ENCODE measurements around the gene MAS1. TPM values are rescaled to one million over a fixed set of nuclear protein-coding genes. Genes with fewer than 3 reads are reported as not detected.

Gene MAS1
- total RNA-seq, 1 donor from 2014 or later: not detected

DNA sequence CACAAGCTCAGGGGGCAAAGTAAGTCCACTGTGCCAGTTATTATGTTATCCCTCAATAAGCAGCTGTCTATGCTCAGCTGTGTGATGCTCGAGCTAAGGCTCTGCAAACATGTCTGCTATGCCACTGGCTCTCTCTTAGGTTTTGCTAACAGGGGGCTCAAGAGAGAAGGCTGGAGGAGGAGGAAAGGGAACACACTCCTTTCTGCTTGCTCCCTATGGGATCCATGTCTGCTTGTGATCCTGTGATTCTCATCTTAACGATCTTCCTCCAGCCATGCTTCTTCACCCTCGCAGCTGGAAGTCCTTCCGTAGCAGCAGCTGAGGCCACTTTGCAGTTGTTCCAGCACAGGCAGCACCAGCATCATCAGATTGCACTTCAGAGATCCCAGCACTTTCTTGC is 41.1 kb downstream of the MAS1 start:
- Mint-ChIP-seq H3K27ac (no peak overlapping the region), H3K4me1 (peaks cover 28% of the 10 kb centered on the region), H3K4me3 (no peak overlapping the region), H3K36me3 (ENCODE audit: low read depth) (no peaks in the 10 kb centered on the region), H3K27me3 (peaks cover 15% of the 10 kb centered on the region), H3K9me3 (peaks cover 6% of the 10 kb centered on the region)
- DNase-seq: no peak
- POLR2A ChIA-PET: no interaction called here
- TF ChIP-seq, protein P1, sequence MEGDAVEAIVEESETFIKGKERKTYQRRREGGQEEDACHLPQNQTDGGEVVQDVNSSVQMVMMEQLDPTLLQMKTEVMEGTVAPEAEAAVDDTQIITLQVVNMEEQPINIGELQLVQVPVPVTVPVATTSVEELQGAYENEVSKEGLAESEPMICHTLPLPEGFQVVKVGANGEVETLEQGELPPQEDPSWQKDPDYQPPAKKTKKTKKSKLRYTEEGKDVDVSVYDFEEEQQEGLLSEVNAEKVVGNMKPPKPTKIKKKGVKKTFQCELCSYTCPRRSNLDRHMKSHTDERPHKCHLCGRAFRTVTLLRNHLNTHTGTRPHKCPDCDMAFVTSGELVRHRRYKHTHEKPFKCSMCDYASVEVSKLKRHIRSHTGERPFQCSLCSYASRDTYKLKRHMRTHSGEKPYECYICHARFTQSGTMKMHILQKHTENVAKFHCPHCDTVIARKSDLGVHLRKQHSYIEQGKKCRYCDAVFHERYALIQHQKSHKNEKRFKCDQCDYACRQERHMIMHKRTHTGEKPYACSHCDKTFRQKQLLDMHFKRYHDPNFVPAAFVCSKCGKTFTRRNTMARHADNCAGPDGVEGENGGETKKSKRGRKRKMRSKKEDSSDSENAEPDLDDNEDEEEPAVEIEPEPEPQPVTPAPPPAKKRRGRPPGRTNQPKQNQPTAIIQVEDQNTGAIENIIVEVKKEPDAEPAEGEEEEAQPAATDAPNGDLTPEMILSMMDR (IDR thresholded peaks at IDR 0.05): no peak
- intact Hi-C loops (cut with micrococcal nuclease): loop anchor here (5.0 kb wide), 1 partner anchor 205 kb away; the partner anchor contains the start of gene WTAP
- CTCF ChIA-PET: no interaction called here
- no peak for ATAC-seq (ENCODE audit: low read depth)

DNA sequence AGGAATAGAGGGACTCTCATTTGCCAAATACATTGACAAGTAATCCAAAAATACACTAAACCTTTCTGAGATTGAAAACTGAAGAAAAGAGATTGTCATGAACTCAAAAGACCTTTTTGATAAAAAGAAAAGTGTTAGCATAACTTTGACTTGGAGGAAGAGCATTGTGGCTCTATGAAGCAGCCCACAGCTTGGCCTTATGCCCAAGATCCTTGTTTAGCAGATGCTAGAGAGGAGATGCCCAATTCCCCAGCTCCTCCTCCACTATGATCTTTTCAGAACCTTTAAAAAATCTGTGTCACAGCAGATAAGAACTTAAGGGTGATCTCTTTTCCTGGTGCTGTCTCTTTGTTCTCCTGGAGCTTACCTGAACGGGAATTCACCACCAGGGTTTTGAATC is 42.3 kb downstream of the MAS1 start:
- H3K9me3 Mint-ChIP-seq: peaks cover 6% of the 10 kb centered on the region
- CTCF ChIA-PET: no interaction called here

DNA sequence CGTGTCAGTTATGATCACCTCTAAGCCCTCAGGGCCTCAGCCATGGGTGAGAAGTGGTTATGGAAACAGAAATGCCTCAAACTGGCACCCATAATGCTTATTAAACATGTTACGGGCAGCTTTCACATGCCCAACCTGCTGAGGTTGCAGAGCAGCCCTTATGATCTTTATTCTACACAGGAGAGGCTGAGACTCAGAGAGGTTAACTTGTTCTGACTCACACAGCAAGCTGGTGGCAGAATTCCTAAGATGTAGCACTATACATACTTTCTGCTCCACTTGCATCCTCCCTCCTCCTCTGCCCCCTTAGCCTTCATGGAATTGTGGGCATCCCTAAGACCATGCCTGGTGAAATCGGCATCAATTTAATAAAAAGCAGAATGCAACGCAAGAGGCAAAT is 43.4 kb downstream of the MAS1 start:
- intact Hi-C loops (cut with micrococcal nuclease): loop anchor here (5.0 kb wide), 1 partner anchor 207 kb away; the partner anchor contains the start of gene WTAP
- DNase-seq: no peak
- H3K9me3 Mint-ChIP-seq: peaks cover 6% of the 10 kb centered on the region
- no peak for ATAC-seq (ENCODE audit: low read depth)
- CTCF ChIA-PET: no interaction called here
- POLR2A ChIA-PET: no interaction called here
- no peak overlapping the region for H3K4me3 Mint-ChIP-seq
- H3K27ac Mint-ChIP-seq: no peak overlapping the region
- TF ChIP-seq, protein P1 (IDR thresholded peaks at IDR 0.05): no peak
- H3K4me1 Mint-ChIP-seq: peaks cover 27% of the 10 kb centered on the region
- no peaks in the 10 kb centered on the region for H3K36me3 Mint-ChIP-seq (ENCODE audit: low read depth)
- H3K27me3 Mint-ChIP-seq: peaks cover 20% of the 10 kb centered on the region

More for the DNA sequence above, 42.3 kb downstream of the MAS1 start:
- no peak for DNase-seq
- Mint-ChIP-seq H3K27me3 (peaks cover 18% of the 10 kb centered on the region), H3K4me3 (no peak overlapping the region), H3K36me3 (ENCODE audit: low read depth) (no peaks in the 10 kb centered on the region), H3K27ac (no peak overlapping the region), H3K4me1 (peaks cover 28% of the 10 kb centered on the region)
- intact Hi-C loops (cut with micrococcal nuclease): loop anchor here (5.0 kb wide), 1 partner anchor 206 kb away; the partner anchor contains the start of gene WTAP
- no peak for ATAC-seq (ENCODE audit: low read depth)
- TF ChIP-seq, protein P1 (IDR thresholded peaks at IDR 0.05): no peak
- POLR2A ChIA-PET: no interaction called here

DNA sequence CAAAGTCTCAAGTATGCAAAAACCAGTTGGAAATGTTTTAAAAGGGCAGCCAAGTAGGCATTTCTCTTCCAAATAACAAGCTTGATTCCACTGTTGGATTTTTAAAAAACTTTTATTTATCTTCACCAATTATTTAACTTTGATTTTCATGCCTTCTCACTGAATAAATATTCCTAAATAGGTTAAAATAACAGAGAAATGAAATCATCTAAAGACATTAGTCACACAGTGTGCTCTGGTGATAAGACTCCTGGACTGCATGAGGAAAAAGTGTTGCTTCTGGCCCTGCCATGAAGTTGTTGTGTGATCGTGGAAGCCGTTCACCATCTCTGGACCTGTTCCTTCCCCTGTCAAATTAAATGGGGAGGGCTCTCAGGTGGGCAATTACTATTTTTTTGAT is 44.3 kb downstream of the MAS1 start:
- TF ChIP-seq, protein P1 (IDR thresholded peaks at IDR 0.05): no peak
- ChIA-PET CTCF (no interaction called here), POLR2A (no interaction called here)
- H3K4me1 Mint-ChIP-seq: peaks cover 20% of the 10 kb centered on the region
- H3K27me3 Mint-ChIP-seq: peaks cover 20% of the 10 kb centered on the region
- peaks cover 6% of the 10 kb centered on the region for H3K9me3 Mint-ChIP-seq
- intact Hi-C loops (cut with micrococcal nuclease): no loop called here
- H3K27ac Mint-ChIP-seq: no peak overlapping the region
- no peak for DNase-seq
- H3K36me3 Mint-ChIP-seq (ENCODE audit: low read depth): no peaks in the 10 kb centered on the region
- no peak overlapping the region for H3K4me3 Mint-ChIP-seq
- no peak for ATAC-seq (ENCODE audit: low read depth)

DNA sequence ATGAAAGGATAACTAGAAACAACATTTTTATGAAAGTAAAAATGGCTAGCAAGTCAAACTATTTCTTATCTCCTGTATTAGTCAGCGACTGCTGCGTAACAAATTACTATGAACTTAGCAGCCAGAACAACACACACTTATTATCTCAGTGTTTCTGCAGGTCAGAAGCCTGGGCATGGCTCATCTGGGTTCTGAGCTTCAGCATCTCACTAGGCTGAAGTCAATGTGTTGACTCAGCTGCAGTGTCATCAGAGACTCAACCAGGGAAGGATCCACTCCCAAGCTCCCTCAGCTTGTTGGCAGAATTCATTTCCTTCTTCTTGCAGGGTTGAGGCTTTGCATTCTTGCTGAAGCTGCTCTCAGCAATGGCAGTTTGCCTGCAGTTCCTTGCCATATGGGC is 44.8 kb downstream of the MAS1 start:
- ChIA-PET CTCF (no interaction called here), POLR2A (no interaction called here)
- Mint-ChIP-seq H3K27me3 (peaks cover 20% of the 10 kb centered on the region), H3K9me3 (peaks cover 6% of the 10 kb centered on the region), H3K4me3 (no peak overlapping the region), H3K27ac (no peak overlapping the region), H3K4me1 (peaks cover 17% of the 10 kb centered on the region), H3K36me3 (ENCODE audit: low read depth) (no peaks in the 10 kb centered on the region)
- no peak for ATAC-seq (ENCODE audit: low read depth)
- intact Hi-C loops (cut with micrococcal nuclease): no loop called here
- no peak for DNase-seq
- TF ChIP-seq, protein P1 (IDR thresholded peaks at IDR 0.05): no peak

All from activated B cell treated with CpG ODN at 0.5 μM for 24 hours (primary cell).